22Rv1 (cell line): ENCODE measurements around the gene MTSS2.

Experiments used
- ZFX ChIP-seq: fragments of 450-650 bp; IDR thresholded peaks from 2 replicates; pipeline ENCODE4 v1.6.1; 2017; ENCODE audit warnings: antibody characterized with exemption, borderline replicate concordance
- TF ChIP-seq, protein P1 (sequence below): fragments of 450-650 bp; IDR thresholded peaks from 2 replicates; pipeline ENCODE4 v1.5.1; 2017; ENCODE audit warnings: mild to moderate bottlenecking

DNA sequence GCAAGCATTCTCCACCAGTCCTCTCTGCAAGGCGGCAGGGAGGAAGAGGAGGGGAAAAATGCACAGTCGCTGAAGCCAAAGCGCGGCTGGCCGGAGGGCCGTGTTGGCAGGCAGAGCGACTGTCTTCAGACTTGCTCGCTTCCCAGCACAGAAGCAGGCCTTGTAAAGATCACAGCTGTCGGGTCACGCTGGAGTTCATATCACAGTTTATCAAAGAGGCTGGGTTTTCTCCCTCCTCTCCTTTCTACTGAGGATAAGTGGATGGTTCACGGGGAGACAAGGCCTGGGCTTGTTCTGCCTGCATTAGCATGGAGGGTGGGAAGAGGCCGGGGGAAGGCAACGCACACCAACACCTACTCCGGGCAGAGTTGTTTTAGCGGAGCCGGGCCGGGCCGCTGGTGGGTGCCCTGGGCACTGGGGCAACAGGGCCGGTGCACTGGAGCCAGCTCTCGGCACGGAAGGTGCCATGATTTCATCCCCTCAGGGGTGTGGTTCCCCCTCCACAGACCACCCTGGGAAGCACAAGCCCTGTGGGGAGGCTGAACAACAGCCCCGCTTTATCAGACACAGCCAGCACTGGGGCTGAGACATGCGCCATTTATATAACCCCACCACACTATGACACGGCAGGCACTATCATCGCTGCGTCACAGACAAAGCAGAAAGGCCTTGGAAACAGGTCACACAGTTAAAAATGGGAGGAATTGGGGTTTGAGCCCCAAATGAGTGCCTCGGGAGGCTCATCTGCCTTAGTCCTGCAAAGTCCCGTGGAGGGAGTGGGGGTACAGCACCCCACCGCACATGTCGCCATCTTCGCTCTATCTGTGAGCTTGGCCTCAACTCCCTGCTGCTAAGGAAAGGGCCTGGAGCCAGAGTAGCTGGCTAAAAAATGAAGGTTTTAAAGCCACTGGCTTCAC lies 40.3 kb upstream of the MTSS2 start:
- TF ChIP-seq, protein P1, sequence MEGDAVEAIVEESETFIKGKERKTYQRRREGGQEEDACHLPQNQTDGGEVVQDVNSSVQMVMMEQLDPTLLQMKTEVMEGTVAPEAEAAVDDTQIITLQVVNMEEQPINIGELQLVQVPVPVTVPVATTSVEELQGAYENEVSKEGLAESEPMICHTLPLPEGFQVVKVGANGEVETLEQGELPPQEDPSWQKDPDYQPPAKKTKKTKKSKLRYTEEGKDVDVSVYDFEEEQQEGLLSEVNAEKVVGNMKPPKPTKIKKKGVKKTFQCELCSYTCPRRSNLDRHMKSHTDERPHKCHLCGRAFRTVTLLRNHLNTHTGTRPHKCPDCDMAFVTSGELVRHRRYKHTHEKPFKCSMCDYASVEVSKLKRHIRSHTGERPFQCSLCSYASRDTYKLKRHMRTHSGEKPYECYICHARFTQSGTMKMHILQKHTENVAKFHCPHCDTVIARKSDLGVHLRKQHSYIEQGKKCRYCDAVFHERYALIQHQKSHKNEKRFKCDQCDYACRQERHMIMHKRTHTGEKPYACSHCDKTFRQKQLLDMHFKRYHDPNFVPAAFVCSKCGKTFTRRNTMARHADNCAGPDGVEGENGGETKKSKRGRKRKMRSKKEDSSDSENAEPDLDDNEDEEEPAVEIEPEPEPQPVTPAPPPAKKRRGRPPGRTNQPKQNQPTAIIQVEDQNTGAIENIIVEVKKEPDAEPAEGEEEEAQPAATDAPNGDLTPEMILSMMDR = no peak
- TF ChIP-seq ZFX = no peak
